Colon (tissue), 2 donors: ENCODE data around the gene P2RY2.
"Not testable (repeated sequence)": the region's sequence is repeated elsewhere in the genome, so short reads cannot be mapped to it uniquely, and the experiment has no call there.

Source experiments
- FAIRE-seq: peaks from 2 replicates; lab custom pipeline; 2012; peaks lifted over from hg19 to GRCh38; lab: Jason Lieb, UNC
- donor health status: control.
- donor health status: control.

The P2RY2 gene

DNA sequence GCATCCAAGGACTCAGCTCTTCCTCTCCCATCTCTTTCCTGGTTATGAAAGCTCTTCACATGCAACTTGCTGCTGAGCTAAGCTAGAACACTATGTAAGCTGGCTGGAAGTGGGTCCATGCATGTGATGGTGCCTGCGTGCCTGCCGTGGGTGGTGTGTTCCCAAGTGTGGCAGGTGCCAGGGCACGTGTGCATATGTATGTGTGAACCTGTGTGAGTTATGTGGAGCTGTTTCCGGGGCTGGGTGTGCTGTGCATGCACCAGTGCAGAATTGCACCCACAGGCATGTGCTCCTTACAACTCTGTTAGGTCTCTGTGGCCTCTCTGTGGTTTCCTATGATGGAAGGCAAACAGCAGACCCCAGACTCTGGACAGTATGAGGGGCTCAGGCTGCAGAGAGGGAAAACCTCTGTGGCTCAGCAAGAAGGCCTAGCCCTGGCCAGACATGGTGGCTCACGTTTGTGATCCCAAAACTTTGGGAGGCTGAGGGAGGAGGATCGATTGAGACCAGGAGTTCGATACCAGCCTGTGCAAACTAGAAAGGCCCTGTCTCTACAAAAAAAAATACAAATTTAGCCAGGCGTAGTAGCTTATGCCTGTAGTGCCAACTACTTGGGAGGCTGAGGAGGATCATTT, 49.9 kb downstream of the P2RY2 start:
- no peak for FAIRE-seq

GRCh38 chr11:73268671-73269271, 50.7 kb downstream of the P2RY2 start:
- FAIRE-seq, result no peak

DNA sequence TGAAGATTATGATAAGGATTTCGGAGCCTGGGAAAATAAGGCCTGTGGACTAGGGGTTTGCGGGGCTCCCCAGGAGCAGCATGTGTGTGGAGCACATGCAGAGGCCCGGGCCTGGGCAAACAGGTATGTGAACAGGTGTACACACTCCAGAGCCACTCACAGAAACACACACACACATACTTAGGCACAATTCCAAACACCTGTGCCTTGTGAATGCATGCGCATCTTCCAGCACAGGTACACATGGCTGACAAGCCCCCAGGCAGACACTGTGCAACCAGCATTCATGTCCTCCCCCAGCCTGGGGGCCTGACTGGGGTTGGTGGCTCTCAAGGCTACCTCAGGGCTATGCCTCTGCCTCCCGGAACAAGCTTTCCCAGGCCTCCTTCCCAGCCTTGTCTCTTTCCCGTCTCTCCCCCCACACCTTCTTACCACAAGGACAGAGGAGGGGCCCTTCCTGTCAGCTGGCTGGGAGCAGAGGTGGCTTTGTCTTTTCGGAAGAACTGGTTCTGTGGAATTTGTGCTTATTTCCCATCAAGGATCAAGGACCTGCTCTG, 51.5 kb downstream of the P2RY2 start:
- FAIRE-seq, result no peak

GRCh38 chr11:73270016-73270854, 52.2 kb downstream of the P2RY2 start:
- FAIRE-seq, result no peak

DNA sequence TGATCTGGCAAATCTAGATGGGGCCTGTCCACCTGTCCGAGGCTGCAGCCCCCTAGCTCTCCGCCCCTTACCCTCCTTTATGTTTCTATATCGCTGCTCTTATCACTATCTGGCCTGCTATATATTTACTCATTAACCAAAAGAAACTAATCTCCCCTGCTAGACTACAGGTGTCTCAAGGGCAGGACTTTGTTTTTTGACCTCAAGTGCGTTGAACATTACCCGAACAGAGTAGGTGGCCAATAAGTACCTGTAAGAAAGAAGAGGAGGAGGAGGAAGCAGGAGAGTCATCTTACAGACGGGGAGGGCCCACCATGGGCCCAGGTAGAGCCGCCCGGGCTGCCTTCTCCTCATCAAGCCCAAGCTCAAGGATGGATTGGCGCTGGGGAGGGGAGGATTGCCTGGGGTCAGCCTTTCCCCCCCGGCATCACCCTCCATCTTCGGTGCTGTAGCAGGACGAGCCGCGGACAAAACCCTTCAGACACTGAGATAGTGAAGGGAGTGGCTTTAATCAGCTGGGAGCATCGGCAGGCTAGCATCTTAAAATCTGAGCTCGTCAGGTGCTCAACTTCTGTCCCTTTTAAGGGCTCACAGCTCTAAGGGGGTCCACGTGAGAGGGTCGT, 52.9 kb downstream of the P2RY2 start:
- no peak for FAIRE-seq

- not testable (repeated sequence) for FAIRE-seq
Observed at GRCh38 chr11:73271478-73271865, 53.4 kb downstream of the P2RY2 start.

GRCh38 chr11:73271936-73272679, 54.0 kb downstream of the P2RY2 start, which contains the start of gene P2RY6:
TSS of gene P2RY6 (plus strand) at chr11:73272338. CDS start at chr11:73296519, 24,181 bp downstream.
- no peak for FAIRE-seq

- FAIRE-seq, result no peak
Observed at GRCh38 chr11:73272680-73273038, 54.6 kb downstream of the P2RY2 start.

DNA sequence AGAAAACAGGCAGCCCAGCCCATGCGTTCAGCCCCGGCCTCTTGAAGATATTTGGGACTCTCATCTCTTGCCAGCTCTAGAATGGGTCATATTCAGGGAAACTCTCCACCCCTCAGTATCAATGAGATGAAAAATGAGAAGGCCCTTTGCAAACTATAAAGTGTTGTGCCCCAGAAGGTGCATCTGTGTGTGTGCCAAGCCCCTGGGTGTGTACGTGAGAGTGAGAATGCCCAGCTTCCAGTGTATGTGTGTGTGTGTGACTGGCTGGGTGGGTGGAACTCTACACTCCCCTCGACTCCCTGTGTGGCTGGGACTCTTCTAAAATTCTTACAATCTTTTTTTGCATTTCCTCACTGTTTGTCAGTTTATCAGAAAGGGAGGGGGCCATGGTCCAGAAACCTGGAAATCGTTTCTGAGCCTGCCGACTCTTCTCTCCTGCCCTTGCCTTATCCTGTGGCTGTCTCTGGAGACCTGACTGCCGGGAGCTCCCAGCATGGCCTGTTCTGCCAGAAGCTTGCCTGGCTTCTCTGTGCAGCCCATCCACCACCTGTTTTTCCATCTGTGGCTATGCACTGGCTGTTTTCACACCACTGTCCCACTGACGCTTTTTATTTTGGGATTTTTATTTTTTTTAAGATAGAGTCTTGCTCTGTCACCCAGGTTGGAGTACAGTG, 55.3 kb downstream of the P2RY2 start:
- FAIRE-seq, result no peak

DNA sequence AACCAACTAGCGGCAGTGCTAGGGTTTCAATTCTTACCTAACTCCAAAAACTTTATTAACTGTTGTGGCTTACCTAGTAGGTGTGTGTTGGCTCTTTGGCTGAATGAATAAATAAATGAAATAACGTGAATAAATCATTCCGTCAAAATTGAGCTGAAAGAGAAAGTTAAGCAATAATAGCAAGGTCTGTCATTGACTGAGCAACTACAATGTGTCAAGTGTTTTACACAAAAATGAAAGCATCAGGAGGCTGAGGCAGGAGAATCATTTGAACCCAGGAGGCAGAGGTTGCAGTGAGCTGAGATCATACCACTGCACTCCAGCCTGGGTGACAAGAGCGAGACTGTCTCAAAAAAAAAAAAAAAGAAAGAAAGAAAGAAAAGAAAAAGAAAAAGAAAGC, 56.1 kb downstream of the P2RY2 start:
- FAIRE-seq, result not testable (repeated sequence)

GRCh38 chr11:73274722-73275380, 56.8 kb downstream of the P2RY2 start:
- no peak for FAIRE-seq

DNA sequence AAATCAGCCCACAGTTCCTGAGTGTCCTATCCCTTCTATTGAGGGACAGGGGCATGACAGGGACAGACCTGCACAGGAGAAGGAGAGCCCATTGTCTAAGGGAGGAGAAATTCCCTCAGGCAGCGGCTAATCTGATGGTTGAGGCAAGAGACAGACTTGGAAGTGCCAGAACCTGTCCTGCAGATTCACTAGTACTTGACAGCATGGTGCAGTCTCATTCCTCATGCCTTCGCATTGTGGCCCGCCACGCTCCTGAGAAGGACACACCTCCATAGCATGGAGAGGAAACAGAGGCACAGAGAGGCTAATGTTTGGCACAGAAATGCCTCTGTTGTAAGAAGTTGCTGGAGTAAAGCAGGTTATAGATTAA, 57.3 kb downstream of the P2RY2 start:
- no peak for FAIRE-seq

- no peak for FAIRE-seq
Observed at GRCh38 chr11:73277467-73277866, 59.4 kb downstream of the P2RY2 start.

GRCh38 chr11:73280626-73281025, 62.5 kb downstream of the P2RY2 start:
- FAIRE-seq, result no peak

DNA sequence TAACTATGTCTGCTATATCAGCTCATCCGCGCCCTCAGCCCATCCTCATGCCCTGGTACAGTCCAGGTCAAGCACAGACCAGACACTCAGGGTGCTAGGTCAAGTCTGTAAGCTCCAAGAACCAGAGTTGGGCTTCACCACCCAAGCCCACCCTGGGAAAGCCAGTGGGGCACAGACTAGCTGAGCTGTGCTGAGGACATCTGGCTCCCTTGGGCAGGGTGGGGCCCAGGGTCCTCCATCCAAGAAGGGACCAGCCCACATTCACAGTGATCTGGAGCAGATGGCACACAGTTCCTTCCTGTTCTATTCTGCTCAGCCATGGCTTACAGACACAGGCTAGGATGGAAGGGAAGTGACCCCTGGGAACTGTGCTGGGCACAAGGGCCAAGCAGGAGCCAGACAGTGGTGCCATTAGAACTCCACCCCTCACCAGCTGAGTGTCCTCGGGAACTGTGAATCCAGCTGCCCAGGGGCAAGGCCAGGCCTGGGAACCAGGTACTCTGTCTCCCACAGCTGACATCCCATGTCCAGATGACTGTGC, 63.2 kb downstream of the P2RY2 start:
- FAIRE-seq, result no peak

DNA sequence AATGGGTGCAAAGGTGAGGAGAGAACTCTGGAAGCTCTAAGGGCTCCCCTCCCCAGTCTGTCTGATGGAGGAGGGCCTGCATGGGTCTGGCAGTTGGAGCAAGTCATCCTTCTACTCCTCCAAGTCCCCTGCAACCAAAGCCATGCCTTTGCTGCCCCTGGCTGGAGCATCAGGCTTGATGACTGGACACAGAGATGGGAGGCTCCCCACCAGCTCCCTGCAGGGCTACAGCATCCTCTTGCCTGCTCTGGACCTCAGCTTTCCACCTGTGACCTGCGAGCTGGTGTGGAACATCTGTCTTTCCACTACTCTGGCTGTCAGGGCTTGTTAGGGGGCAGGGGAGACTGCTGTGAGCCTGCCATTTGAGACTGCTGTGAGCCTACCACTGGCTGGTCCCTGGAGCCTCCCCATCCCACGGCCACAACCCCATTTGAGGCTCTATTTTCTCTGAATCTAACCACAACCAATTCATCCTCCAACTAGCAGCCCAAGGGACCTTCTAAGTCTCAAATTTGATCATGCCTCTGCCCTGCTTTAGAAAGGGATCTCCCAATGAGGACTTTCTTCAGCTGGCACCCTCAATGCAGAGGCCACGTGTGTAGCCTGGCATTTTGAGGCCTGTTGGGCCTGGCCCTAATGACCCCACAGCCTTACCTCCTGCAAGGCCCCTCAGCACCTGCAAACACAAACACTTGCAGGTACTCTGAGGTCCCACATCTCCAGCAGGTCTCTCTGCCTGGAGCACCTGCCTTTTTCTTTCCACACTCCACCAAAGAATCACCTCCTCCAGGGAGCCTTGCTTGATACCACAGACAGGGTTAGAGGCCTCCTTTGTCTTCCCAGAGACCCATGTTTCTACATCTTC, 63.9 kb downstream of the P2RY2 start:
- no peak for FAIRE-seq

- no peak for FAIRE-seq
Observed at GRCh38 chr11:73283276-73284000, 65.4 kb downstream of the P2RY2 start.

DNA sequence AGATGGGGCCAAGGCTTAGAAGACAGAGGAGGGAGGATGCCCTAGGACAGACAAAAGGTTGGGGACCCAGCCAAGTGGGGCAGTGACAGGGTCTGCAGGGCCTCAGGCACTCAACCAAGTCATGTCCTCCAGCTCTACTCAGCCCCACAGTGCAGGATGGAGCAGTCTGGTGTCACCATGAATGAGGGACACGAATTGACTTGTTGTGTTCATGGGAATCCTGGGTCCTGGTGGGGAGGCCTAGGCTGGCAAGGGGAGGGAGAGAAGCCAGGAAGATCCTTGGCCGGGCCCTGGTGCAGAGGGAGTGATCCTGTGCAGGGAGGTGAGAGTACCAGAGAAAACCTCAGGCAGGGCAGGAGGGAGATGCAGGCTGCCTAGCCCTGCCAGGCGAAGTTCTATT, 66.0 kb downstream of the P2RY2 start:
- no peak for FAIRE-seq

DNA sequence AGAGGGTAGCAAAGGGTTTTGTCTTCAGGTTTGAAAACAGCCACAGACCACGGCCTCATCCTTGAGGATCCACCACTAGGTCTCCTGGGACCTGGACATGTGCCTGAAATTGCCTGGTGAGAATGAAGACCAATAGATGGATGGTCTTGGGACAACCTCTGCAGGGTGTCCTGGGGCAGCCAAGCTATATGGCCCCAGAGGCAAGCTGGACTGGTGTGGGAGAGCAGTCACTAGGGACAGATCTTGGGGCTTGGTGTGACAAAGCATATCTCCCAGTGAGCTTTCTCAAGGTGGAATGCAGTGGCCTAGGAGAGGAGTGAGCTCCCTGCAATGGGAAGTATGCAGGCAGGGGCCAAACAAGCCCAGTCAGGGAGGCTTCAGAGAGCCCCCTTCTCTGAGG, 67.6 kb downstream of the P2RY2 start:
- FAIRE-seq, result no peak
